SH-SY5Y (cell line): Measurements from ENCODE around the gene ZNF334.

Experiments used
- GATA2 ChIP-seq: IDR thresholded peaks from 2 replicates; pipeline ENCODE4 v1.6.1; 2011; ENCODE audit warnings: mild to moderate bottlenecking, low read depth, low read length
- GATA3 ChIP-seq: IDR thresholded peaks from 2 replicates; pipeline ENCODE4 v1.6.1; 2011; ENCODE audit warnings: low read depth, mild to moderate bottlenecking, low read length, moderate library complexity

- TF ChIP-seq GATA3 (no peak), GATA2 (no peak)
These were observed 28.4 kb downstream of the ZNF334 start for GRCh38 chr20:46484954-46485353.
